RKO (cell line): ENCODE data around the gene DUT.
A peak's percentile ranks its signal among the peaks of the same experiment; 100 is the strongest.

Experiments used
- DNase-seq: peaks from one replicate; pipeline ENCODE4 v3.0.0-alpha.2; 2016; ENCODE audit warnings: low spot score

Gene DUT

DNA sequence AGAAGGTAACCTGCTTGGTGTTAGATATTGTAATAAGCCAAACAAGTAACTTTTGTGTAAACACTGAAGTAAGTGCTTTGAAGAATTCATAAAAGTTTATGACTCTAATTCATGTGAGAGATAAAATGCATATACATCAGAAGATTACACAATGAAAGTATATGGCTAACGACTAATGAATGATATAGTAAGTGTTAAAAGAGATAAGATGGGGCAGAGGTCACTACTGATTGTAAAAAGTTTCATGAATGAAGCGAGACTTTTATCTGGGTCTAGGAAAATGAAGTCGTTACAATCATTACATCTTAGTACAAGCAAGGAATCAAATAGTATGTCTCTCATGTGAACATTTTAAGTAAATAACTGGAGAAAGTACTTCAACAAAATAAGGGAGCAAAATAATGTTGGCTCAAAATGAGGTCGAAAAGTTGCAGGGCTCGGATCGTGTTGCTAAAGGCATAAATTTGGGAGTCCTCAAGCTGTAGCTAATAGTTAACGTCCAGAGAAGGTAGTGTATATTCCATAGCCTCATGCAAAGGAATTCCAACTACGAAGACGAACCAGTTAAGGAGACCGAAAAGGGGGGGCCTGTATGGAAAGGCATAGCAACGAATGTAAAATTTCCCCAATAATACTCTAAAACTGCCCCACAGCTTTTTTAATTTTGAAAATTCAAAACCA, 984 bp upstream of the DUT start:
- peak; percentile 51 for DNase-seq

DNA sequence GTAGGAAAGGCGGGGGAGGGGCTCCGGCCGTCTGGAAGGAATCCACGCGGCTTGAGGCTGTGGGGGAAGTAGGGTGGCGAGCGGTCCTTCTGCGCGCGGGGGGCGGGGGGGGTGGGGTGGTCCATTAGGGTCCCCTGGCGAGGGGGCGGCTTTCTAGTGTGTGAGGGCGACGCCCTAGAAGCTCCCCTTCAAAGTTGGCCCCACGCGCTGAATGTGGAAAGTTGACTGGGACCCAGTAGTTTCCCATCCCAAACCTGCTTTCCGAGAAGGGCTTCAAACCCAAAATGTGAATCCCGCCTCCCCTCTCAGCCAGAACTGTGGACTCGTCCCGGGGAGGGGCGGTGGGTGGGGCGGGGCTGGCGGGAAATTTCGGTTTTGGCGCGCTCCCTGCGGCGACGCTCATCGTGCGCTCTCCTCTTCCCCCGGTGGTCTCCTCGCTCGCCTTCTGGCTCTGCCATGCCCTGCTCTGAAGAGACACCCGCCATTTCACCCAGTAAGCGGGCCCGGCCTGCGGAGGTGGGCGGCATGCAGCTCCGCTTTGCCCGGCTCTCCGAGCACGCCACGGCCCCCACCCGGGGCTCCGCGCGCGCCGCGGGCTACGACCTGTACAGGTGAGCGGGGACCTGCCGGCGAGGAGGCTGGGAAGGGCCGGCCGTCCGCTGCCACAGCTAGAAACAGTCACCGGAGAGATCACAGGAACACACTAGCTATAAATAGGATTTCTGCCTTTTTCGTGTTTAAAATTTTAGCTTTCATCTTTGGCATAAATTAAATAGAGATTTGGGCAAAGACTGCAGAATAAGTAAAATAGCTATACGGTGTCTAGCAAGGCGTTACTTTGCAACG, 790 bp downstream of the DUT start:
- peak; percentile 73 for DNase-seq

DNA sequence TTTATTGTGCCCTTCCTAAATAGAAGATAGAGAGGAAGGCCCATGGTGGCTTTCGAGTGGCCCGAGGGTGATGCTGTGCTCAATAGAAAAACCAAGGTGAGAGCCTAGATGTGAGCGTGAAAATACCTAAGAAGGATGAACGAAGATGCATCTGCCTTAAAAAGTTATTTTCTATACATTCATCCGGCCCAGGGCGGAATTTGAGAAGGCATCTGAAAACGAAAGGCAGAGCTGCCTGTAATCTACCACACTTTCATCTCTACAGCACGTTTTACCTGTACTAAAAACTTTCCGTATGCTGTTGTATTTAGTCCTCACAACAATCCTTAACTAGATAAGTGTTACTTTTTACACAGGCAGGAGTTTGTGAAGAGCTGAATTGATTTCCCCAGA, 1.4 kb downstream of the DUT start:
- DNase-seq = no peak

DNA sequence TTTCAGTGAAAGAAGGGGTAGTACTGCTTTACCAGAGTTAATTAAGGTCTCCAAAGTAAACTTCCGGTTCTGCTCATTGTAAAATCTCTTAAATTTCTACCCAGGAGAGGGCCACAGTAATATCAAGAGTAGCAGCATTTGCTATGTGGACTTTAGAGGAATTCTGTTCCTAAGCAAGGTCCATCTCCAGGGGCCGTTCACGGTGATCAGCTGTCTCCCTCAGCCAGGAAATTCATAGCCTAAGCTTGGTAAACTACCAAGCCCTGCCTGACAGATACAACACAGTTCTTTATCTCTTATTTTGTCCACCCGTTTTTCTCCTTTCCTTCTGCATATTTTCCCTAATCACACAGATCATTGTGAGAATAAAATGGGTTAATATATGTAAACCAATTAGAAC, 2.3 kb downstream of the DUT start:
- no peak for DNase-seq

DNA sequence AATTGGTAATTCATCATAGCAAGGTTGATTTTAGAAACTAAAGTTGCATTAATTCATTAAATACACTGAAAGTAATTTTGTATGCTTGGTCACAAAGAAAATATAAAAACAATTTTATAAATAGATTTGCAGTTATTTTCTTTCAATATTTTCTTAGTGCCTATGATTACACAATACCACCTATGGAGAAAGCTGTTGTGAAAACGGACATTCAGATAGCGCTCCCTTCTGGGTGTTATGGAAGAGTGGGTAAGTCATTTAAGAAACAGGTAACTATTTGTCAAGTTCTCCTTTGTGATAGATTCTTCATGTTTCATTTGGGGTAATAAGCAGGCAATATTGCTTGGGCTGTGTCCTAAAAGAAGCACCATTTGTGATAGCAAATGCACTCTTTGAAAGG, 3.0 kb downstream of the DUT start:
- DNase-seq = no peak

DNA sequence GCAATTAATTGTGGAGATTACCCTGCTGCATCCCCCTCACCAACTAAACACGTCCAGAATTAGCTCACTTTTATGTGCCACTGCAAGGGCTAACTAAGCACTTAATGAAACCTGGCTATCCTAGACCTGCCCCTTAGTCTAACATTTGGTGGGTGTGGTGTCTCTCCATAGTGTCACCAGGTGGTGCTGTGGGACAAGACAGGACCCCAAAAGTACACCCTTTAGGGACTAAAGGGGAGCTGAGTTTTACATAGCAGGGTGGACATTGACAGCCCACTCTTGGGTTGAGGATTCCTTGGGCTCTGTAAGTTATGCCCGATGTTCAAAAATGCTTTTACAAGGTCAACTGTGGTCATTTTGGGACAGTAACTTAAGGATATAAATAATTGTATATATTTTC, 5.7 kb downstream of the DUT start:
- DNase-seq = no peak

DNA sequence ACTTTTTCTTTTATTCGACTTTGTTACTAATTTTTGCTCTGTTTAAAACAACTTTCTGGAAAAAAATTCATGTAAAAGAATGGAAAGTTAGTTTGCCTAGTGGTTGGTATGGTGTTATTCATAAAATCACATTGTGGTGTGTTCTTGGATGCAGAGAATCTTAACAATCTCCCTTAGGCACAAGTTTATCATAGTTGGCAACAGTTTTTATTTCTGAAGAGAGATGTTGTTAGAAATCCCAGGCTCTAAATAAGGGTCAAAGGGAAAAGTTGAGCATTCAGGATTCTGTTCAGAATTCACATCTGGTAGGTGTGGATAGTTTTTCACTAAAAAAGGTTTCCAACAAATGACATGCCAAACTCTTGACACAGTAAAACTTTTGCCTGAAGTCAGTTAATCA, 6.4 kb downstream of the DUT start:
- DNase-seq = no peak

DNA sequence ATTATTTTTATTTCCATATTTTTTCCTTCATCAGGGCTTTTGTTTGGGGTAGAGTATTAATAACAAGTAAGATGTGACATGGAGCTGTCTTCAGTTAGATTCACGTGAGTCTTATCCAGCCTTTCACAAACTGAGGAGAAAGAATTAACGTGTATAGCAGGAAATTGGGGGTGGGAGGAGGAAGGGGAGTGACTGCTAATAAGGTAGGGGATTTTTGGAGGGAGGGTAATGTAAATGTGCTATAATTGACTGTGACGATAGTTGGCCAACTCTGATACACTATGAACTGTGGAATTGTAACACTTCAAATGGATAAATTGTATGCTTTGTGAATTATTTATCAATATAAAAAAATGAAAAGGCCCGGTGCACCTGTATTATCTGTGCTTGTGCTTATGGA, 8.9 kb downstream of the DUT start:
- DNase-seq = no peak

DNA sequence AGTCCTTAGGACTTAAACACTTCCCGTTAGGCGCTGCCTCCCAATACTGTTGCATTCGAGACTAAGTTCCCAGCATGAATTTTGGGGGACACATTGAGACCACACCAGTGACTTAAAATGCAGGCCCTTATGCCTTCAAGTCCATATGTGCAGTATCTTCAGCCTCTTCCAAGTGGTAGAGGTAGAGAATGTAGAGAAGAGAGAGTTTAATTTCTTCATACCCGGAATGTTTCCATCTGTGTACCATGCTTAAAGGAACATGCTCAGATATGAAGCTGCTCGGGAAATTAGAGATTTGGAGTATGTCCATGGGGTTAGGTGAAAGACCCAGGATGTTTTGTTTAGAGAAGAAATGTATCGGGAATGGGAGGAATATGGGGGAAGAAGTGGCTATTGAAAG, 12.6 kb downstream of the DUT start:
- DNase-seq = no peak

DNA sequence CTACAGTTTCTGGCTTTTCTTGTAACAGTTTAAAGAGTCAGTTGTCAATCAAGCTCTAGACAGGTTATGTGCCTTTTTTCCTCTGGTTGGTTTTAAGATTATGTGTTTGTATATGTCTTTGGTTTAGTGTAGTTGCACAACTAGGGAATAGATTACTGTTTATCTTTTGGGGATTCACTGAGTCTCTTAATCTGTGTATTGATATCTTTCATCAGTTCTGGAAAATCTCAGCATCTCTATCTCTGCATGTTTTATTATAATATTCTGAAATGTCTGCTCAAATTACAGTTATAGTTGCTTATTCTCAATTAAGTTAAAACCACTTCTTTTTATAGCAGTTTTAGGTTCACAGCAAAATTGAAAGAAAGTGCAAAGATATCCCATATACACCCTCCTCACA, 14.3 kb downstream of the DUT start:
- no peak for DNase-seq

DNA sequence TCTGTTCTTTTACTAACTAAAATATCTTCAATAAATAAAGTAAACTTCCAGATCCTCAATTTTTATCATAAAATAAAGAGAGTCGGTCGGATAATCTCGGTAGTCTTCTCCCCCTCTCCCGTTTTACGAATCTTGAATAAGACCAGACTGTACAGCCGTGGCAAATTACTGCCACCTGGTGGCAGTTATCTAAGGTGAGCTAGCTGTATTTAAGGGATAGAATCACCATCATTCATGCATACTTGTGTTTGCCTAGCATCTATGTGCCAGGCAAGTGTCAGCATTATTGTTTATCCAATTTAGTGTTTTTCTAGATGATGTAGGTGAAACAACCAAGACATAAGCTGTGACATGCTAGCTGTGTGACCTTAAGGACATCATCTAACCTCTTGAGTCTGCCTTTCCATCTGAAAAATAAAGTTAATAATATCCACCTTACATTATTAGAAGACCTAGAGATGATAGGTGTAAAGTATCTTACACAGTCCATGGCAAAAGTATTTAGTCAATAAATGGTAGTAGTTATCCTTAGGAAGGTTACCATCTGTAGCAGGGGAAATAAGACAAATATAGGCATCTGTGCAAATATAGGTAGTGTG, 21.3 kb downstream of the DUT start:
- peak; percentile 81 for DNase-seq

DNA sequence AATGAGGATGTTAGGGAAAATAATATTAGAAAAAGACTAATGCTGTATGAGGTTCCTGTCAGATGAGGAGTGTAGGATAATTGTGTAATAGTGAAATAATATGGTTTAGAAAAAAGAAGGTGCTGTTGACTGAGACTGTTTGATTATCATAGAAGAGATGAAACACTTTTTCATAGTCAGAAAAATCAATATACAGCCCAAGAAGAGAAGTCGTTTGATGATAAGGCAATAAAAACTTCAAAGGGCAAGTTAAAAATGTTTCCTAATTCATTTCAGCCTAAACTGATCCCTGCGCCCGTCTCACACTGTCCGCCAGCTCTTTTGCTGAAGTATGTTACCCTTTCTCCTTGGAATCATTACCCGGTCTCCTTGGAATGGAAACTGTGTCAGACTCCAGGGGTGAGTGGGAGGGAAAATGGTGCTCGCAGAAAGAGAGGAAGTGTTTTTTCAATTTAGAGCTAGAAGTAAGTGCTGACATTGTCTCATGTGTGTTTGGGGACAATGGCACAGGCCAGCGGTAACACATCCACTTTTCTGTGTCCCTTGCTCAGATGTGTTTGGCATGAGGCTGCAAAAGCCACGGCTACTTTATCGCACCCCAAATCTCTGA, 23.6 kb downstream of the DUT start:
- DNase-seq = no peak

DNA sequence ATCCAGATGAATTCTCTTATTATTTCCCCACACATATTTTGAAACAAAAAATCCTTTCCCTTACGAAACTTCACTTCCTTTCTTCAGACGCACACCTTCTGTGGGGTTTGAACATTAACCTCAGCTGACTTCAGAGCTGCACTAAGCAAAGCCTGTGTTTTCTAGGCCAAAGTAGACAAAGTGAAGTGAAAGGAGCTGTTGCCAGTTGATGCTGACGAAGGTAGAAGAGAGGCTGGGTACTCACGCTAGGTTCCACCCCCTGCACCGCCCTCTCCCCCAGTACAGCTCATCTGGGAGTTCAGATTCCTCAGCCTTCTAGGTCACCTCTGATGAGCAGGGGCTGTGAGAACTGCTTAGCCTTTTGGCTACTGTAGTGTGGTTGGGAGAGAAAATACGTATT, 24.1 kb downstream of the DUT start:
- no peak for DNase-seq

DNA sequence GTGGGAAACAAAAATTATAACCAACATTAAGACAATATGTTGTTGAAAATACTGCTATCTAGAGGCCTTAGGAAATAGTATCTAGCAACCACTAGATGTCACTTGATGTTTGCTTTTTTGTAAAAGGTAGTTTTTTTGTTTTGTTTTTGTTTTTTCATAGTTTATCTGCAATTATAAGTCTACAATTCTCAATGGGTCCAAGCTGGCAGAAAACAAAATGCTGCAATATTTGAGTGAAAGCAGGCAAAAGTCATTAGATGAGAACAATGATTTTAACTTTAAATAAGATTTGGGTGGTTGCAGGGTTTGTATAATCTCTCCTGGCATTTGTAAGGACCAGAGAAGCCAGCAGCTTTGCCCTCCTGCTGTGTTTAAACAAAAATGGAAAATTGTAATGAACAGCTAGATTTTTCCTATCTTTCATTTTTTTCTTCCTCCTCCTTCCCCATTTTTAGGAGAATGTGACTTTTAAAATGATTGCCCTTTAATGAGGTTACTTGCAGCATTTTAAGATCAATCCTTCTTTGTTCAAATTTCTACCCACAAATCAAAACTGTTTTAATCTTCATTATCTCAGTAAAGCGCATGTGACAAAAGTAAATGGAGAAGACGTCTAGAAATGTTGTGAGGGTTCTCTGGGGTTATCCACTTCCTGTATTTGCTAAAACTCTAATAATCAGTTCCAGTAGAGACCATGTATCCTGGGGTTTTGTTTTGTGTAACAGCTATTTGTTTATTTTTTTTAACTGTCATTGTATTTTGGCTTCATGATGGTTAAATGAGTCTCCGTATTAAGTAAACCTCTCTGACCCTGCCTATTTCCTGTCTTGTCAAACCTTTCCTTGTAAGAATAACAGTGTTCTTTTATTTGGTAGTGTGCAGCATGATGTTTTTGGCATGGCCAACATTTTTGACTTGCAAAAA, 27.3 kb downstream of the DUT start:
- DNase-seq = peak; percentile 66

DNA sequence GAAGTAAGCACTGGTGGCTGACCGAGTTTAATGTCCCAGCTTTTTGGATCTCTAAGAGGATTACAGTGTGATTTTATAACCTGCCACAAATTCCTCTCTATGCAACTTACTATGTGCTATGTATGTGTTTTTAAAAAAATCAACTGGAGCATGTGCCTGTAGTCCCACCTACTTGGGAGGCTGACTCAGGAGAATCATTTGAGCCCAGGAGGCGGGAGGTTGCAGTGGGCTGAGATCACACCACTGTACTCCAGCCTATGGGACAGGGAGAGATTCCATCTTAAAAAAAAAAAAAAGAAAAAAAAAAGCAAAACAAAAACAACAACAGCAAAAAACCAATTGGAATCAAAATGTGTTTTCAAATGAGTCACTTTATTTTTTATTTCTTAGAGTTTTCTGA, 29.6 kb downstream of the DUT start:
- DNase-seq = peak; percentile 24

DNA sequence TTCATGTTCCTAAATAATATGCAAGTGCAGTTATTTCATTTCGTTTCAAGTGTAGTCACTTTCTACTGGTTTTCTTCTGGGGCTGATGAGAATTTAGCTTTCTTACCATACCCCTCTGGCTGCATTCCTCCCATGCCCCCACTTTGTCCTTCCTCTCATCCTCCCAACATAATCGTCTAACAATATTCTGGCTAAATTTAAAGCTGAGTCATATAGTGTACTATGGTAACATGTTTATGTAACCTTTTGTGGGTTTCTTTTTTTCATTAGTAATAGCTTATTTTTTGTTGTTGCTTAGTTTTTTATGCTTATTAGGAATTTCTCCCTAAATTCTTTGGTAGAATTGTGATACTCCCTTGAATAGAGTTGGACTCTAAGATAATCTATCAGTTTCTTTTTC, 30.5 kb downstream of the DUT start:
- no peak for DNase-seq

DNA sequence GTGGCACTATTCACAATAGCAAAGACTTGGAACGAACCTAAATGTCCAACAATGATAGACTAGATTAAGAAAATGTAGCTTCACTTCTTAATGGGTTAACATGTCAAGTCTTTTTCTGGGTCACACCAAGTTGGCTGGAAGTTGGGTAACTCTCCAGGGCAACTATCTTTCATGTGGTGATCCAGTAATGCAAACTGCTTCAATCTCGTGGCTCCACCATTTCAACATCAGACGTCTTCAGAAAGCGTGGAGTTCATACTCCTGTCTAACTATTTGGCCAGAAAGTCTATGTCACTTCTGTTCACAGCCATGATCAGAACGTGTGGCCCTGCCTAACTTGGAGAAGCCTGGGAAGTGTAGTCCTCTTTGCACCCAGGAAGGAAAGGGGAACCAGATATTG, 32.2 kb downstream of the DUT start:
- DNase-seq = no peak

DNA sequence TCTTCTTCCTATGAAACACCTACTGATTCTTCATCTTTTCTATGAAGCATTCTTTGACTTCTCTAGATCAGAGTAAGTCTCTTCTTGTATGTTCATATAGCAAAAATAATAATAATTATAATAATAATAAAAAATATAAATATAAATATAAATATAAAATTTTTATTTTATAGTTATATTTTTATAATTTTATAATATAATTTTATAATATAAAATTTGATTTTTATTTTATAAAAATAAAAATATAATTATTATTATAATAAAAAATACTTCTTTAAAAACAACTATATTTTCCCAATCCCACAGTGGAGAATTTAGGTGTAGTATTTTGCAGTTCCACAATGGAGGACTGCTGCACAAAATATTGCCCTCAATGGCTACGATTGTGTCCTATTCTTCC, 34.3 kb downstream of the DUT start:
- no peak for DNase-seq

DNA sequence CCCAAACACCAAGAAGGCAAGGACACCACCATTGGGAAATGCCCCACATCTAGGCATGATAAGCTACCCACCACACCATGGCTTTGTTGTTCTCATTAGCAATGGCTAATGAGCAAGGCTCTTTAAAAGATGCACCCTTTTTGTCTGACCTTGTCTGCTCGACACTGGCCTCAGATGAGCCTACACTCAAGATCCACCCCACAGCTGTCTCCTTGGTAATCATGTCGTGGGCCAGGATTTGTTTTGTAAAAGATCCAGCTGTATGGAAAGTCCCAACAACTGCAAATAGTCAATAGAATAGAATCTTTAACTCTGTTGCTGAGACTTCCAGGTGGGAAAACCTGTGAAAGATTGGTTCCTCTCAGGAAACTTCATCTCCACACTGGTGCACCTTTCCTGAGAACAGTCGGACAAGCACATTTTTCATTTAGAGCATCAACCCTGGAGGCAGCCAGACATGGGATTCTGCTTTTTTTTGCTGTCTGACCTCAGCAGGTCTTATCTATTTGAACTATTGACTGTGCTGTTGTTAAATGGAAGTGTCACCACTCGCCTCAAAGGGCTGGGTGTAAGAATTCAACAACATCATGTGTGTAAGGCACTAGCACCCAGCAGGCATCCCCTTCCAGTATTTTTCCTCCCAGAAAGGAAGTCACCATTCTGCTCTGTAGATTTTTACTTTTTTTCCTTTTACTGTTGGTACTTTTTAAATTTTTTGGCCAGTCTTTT, 35.5 kb downstream of the DUT start:
- no peak for DNase-seq

DNA sequence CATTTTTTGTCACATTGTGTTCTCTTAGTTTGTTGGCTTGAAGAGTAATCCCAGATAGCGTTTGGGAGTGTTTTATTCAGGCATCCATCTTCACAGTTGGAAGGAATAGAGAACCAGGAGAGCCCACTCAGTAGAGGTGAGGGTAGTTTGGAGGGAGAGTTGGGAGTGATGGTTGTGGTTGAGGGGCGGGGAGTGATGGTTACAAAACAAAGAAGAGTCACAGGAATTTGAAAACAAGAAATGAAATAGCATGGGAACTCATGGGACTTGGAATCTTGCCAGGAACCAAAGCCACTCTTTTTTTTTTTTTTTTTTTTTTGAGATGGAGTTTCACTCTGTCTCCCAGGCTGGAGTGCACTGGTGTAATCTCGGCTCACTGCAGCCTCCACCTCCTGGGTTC, 36.3 kb downstream of the DUT start:
- DNase-seq = no peak

DNA sequence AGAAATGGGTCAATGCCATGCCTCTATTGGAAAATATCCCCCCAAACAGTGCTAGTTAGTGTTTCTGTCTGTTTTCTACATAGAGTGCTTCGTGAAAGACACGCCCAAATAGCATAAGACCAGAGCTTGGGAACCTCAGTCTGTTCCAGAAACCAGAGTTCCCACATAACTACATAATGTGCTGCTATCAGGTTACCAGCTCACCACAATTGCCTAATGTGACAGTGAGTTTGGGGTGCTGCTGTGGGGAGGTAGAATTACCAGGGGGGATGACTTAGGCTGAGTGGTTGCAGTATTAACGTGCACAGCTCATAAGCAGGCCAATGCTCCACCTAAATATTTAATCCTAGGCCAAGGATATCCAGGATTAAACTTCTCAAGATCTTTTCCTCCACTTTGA, 39.2 kb downstream of the DUT start:
- DNase-seq = no peak
